Stomach smooth muscle (tissue), 2 donors: ENCODE results near the gene ELOA.
"Not testable (repeated sequence)": the region's sequence is repeated elsewhere in the genome, so short reads cannot be mapped to it uniquely, and the experiment has no call there.

Experiments
- H3K27ac ChIP-seq: one replicate; pipeline ENCODE4 v1.7.0; 2013; ENCODE audit warnings: mild to moderate bottlenecking, low read length, inconsistent platforms
- H3K27me3 ChIP-seq, 2 donors: one replicate each; pipeline ENCODE4 v1.7.0; 2013; ENCODE audit warnings: low read length in 2 of 2; ENCODE audit not compliant: insufficient read depth in 2 of 2, control insufficient read depth in 1 of 2
- H3K36me3 ChIP-seq, 2 donors: one replicate each; pipeline ENCODE4 v1.7.0; 2013; ENCODE audit warnings: low read length in 2 of 2; ENCODE audit not compliant: control insufficient read depth in 2 of 2, insufficient read depth in 2 of 2
- H3K4me1 ChIP-seq: one replicate; pipeline ENCODE4 v1.7.0; 2013; ENCODE audit warnings: low read length; ENCODE audit not compliant: control insufficient read depth, insufficient read depth
- H3K4me3 ChIP-seq, 2 donors: one replicate each; pipeline ENCODE4 v1.7.0; 2013; ENCODE audit warnings: low read length in 2 of 2
- H3K9ac ChIP-seq, 2 donors: one replicate each; pipeline ENCODE4 v1.7.0; 2013; ENCODE audit warnings: low read length in 2 of 2, mild to moderate bottlenecking in 1 of 2
- H3K9me3 ChIP-seq, 2 donors: one replicate each; pipeline ENCODE4 v1.7.0; 2013; ENCODE audit warnings: low read length in 2 of 2; ENCODE audit not compliant: control insufficient read depth in 2 of 2
- donor health status: healthy.
- donor health status: Pancreatic carcinoma.

The ELOA gene

DNA sequence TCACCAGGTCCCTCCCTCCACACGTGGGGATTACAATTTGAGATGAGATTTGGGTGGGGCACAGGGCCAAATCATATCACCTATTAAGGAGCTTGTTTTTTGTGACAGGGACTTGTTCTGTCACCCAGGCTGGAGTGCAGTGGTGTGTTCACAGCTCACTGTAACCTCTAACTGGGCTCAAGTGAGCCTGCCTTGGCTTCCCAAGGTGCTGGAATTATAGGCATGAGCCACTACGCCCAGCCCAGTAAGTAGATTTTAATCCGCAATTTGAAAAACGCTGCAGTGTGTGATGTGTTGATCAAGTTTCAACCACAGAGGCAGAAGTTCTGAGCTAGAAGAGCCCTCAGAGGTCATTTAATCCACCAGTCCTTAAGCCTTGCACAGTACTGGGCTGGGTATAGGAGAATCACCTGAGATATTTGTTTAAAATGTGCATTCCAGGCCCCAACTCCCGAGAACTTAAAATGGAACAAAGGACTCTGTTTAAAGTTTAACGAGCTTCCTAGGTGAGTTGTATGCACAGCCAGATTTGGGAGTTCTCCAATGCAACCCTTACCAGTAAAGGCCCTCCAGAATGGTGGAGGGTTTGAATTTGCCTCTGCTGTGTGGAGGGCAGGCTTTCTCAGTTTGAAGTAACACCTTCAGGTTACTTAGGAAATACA is 38.3 kb upstream of the ELOA start:
- no peaks in the 10 kb centered on the region for H3K4me1 ChIP-seq
- H3K9me3 ChIP-seq, result no peaks in the 10 kb centered on the region
- no peak overlapping the region for H3K4me3 ChIP-seq
- no peaks in the 10 kb centered on the region for H3K27me3 ChIP-seq
- peaks cover 18 to 31% of the 10 kb centered on the region in 2 donors for H3K36me3 ChIP-seq
- H3K27ac ChIP-seq, result no peak overlapping the region
- H3K9ac ChIP-seq, result no peak overlapping the region

DNA sequence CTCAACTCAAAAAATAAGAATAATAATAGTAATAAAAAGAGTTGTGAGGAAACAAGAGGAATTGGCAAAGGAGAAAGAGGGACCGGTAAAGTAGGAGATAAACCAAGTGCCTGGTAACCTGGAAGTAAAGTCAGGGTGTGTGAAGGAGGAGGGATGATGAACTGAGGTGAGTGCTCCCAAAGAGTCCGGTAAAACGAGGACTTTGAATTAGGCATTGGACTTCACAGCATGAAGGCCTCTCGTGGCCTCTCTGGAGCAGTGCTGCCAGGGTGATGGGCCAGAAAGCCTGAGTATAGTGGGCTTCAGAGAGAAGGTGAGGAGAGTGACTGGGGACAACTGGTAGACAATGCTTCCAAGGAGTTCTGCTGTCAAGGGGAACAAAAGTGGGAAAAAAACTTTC is 34.0 kb upstream of the ELOA start:
- no peaks in the 10 kb centered on the region for H3K27me3 ChIP-seq
- H3K27ac ChIP-seq, result no peak overlapping the region
- no peak overlapping the region for H3K4me3 ChIP-seq
- H3K9me3 ChIP-seq, result no peaks in the 10 kb centered on the region
- H3K9ac ChIP-seq, result no peak overlapping the region
- H3K36me3 ChIP-seq, result peaks cover 7 to 11% of the 10 kb centered on the region in 2 donors
- no peaks in the 10 kb centered on the region for H3K4me1 ChIP-seq

DNA sequence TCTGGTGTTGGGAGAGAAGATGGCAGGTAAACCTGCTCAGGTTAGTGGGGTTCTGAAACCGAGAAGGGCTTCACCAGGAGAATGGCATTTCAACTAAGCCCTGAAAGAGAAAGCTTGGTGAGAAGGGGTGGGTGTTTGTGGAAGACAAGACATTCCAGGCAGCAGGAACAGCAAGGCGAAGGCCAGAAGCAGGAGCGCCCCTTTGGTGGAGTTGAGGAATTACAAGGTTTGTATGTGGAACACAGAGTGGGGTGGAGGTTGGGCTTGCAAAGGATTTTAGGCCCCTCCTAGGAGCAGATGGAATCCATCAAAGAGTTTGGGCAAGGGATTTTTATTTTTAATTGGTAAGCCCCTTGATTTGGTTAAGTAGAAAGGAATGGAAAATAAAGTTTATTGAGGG is 24.8 kb upstream of the ELOA start:
- H3K9ac ChIP-seq, result no peak overlapping the region
- H3K27ac ChIP-seq, result no peak overlapping the region
- no peaks in the 10 kb centered on the region for H3K4me1 ChIP-seq
- no peak overlapping the region for H3K4me3 ChIP-seq
- H3K27me3 ChIP-seq, result no peaks in the 10 kb centered on the region
- no peaks in the 10 kb centered on the region for H3K9me3 ChIP-seq
- peaks cover 4% of the 10 kb centered on the region in 2 donors for H3K36me3 ChIP-seq

DNA sequence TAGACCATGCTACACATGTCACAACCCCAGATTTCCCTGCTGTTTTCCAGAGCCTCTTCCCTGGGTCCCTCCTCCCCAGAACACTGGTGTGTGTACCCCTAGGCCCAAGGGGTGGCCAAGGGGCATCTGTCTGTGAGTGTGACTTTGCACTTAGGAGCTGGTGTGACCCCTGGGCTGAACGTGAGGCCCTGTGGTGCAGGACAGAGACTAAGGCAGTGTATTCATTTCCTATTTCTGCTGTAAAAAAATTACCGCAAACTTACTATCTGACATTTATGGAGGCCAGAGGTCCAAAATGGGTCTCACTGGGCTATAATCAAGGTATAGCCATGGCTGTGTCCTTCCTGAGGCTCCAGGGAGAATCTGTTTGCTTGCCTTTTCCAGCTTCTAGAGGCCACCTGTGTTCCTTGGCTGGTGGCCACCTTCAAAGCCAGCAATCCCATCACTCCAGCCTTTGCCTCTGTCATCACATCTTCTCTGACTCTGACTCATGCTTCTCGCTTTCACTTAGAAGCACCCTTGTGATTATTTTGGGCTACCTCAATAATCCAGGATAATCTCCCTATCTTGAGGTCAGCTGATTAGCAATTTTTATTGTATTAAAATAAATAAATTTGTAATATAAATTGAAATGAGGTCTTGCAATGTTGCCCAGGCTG is 24.0 kb upstream of the ELOA start:
- Histone ChIP-seq H3K4me3 (no peak overlapping the region), H3K27ac (no peak overlapping the region), H3K27me3 (no peaks in the 10 kb centered on the region), H3K36me3 (peaks cover 4% of the 10 kb centered on the region in 2 donors), H3K4me1 (no peaks in the 10 kb centered on the region), H3K9ac (no peak overlapping the region), H3K9me3 (no peaks in the 10 kb centered on the region)

DNA sequence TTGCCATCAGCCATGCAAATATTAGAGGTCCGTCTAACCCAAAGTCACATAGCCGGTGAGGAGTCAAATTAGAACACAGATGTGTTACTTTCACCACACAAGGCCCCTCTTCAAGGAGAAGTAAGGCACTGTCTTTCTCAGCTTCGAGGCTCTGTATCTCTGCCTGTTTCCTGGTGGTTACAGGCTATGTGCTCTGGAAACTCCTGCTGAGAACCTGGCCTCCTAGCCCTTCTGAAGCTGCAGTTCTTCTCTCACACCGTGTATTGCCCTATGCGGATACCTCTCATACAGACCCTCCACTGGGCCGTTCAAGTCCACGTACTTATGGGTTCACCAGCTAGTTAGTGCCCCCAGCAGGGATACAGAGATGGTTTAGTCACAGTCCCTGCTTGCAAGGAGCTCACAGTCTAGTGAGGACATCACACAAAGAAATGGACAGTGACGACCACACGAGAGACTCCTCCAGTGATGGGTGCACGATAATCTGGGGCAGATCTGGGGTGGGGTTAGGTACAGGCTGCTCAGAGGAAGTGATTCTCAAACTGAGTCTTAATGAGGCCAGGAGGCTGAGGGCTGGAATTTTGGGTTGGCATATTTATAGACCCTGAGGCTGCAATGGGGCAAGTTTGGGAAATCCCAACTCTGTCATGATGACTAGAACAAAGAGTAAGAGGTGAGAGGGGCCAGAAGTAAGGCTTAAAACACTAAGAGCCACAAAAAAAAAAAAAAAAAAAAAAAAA is 22.8 kb upstream of the ELOA start:
- Histone ChIP-seq H3K27me3 (no peaks in the 10 kb centered on the region), H3K9me3 (no peaks in the 10 kb centered on the region), H3K4me3 (no peak overlapping the region), H3K36me3 (peaks cover 0 to 2% of the 10 kb centered on the region in 2 donors), H3K27ac (no peak overlapping the region), H3K4me1 (no peaks in the 10 kb centered on the region), H3K9ac (no peak overlapping the region)

DNA sequence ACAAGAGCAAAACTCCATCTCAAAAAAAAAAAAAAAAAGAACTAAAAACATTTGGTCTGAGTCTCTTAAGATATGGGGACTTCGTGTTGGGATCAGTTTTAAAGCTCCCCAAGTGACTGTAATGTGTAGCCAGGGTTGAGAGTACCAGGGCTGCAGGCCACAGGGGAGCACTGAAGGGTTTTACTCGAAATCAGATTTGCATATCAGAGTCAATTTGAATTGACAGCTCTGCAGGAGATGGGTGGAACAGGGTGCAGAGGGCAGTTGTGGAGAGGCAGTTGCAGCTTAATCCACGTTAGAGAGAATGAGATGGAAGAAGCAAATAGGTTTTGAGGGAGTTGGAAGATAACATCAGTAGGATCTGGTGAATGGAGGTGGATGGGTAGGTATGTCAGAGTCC is 20.6 kb upstream of the ELOA start:
- H3K36me3 ChIP-seq, result no peaks in the 10 kb centered on the region
- no peak overlapping the region for H3K9ac ChIP-seq
- peaks cover 2% of the 10 kb centered on the region for H3K4me1 ChIP-seq
- H3K27ac ChIP-seq, result no peak overlapping the region
- H3K9me3 ChIP-seq, result no peaks in the 10 kb centered on the region
- H3K27me3 ChIP-seq, result no peaks in the 10 kb centered on the region
- H3K4me3 ChIP-seq, result no peak overlapping the region

- Histone ChIP-seq H3K27ac (no peak overlapping the region), H3K4me3 (no peak overlapping the region), H3K27me3 (no peaks in the 10 kb centered on the region), H3K9ac (no peak overlapping the region), H3K36me3 (no peaks in the 10 kb centered on the region), H3K4me1 (peaks cover 2% of the 10 kb centered on the region), H3K9me3 (no peaks in the 10 kb centered on the region)
Measured at GRCh38 chr1:23726686-23727085, 16.6 kb upstream of the ELOA start.

- Histone ChIP-seq H3K27ac (no peak overlapping the region), H3K4me3 (no peak overlapping the region), H3K36me3 (no peaks in the 10 kb centered on the region), H3K9me3 (no peaks in the 10 kb centered on the region), H3K9ac (no peak overlapping the region), H3K4me1 (peaks cover 2% of the 10 kb centered on the region), H3K27me3 (no peaks in the 10 kb centered on the region)
Measured at GRCh38 chr1:23727362-23727811, 15.9 kb upstream of the ELOA start.

- H3K4me3 ChIP-seq, result no peak overlapping the region
- no peaks in the 10 kb centered on the region for H3K9me3 ChIP-seq
- no peaks in the 10 kb centered on the region for H3K27me3 ChIP-seq
- no peaks in the 10 kb centered on the region for H3K36me3 ChIP-seq
- no peaks in the 10 kb centered on the region for H3K4me1 ChIP-seq
- no peak overlapping the region for H3K27ac ChIP-seq
- no peak overlapping the region for H3K9ac ChIP-seq
Measured at GRCh38 chr1:23732363-23733224, 10.7 kb upstream of the ELOA start.

DNA sequence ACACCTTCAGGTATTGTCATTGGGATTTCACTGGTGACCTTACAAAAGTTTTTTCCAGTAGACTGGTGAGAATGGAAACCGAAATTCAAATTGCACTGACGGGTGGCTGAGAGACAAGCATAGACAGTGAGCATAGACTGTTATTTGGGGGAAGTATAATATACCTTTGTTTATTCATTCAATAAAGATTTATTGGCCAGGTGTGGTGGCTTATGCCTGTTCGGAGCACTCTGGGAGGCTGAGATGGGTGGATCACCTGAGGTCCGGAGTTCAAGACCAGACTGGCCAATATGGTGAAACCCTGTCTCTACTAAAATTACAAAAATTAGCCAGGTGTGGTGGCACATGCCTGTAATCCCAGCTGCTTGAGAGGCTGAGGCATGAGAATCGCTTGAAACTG is 10.0 kb upstream of the ELOA start:
- H3K27me3 ChIP-seq, H3K4me3 ChIP-seq, H3K36me3 ChIP-seq, H3K27ac ChIP-seq, H3K9me3 ChIP-seq, H3K9ac ChIP-seq, H3K4me1 ChIP-seq: not testable (repeated sequence)
